AG08395 (cell line): ENCODE measurements around the gene THSD7B.

ENCODE experiments used
- DNase-seq: peaks from one replicate; pipeline ENCODE4 v3.0.0; 2012; ENCODE audit warnings: mixed read lengths, low spot score

THSD7B gene

DNA sequence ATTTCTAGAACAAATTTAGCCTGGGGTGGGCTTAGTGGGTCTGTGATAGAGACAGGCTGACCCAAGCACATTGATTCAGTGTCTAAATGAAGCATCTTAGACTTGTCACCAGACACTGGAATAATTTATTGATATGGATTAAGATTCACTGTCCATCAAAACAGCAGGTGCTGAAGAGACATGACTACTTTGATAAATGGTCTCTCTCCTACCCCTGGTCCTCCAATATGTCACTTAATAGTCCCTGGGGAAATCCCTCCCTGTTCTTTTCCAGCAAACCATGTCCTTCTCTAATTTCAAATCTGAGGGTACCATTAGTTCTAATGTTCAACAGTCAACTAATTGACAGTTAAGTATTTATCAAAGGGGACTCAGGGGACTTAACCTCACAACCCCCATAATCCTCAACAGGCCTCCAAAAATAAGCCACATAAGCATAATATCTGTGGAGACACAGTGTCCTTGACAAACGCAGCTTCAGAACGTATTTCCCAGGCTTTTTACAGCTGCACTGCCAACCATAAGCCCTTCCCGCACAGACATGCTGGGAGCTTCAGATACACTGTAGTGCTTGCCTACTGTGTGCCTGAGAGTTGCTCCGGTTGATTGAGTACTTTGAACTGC, 391.0 kb downstream of the THSD7B start:
- DNase-seq: no peak

- DNase-seq: no peak
Observed at GRCh38 chr2:137157851-137158250, 392.5 kb downstream of the THSD7B start.

- no peak for DNase-seq
Observed at GRCh38 chr2:137161250-137161649, 395.9 kb downstream of the THSD7B start.

GRCh38 chr2:137165968-137166367, 400.6 kb downstream of the THSD7B start:
- DNase-seq: no peak

DNA sequence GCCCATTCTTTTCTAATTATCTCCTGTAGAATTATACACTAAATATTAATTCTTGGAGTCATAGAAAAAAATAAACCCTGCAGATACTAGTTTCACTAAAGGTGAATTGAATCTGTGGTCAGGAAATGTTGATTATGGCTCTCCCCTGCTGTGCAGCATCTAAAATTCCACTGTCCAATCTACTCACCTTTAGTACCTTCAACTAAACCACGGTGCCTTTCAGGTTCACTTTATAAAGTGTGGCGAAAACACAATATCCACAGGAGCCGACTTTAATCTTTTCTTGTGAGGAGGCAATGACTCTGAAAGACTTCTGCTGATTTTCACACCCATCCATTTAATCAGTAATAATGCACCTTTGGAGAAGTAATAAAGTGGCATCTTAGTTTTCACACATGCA, 402.3 kb downstream of the THSD7B start:
- DNase-seq: no peak

- DNase-seq: no peak
Observed at GRCh38 chr2:137168552-137168951, 403.2 kb downstream of the THSD7B start.

DNA sequence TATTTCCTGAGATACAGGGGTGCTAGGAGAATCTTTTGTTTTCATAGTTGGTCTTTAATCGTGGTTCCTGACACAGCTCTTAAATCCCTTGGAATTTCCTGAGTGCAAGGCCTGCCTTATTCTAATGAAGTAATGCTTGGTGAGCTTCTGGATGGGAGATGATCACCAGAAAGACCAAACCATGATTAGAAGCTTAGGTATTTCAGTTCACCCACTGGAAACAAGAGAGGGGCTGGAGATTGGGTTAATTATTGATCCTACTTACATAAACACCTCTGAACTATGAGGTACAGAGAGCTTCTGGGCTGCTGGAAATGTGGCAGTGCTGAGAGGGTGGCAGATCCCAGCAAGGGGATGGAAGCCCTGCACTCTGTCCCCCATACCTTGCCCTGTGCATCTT, 406.8 kb downstream of the THSD7B start:
- no peak for DNase-seq

DNA sequence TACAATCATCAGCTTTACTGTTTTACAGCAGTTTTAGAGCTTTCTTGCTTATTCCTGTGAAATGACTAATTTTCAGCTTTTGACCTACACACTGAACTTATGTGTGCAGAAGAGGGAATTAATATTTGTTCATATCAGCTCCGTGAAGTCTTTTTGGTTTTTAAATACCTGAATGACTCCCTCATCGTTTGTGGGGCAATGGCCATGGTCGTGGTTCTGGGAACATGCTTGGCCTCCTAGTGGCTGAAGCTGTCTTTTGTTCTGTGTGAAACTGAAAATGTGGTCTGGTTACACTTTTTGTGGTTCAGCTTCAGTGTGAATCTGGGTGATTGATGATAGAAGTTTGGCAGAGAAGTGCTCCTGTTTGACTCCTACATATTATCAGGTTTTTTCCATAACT, 408.1 kb downstream of the THSD7B start:
- no peak for DNase-seq

DNA sequence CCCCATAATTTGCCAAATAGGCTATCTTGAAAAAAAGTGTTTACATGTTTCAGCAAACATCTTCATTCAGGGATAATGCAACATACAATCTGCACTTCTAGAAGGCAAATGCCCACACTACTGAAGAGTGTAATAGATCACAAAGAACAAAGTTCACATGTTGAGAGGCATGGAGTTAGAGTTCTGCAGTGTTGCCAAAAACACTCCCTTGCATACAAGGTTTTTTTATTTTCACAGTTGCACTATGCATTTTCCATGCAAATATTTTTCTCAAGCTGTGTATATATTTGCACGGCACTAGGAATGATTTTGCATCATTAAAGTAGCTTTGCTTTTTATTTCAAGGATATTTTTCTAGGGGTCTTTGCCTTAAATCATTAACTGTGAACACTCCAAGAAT, 409.9 kb downstream of the THSD7B start:
- DNase-seq: no peak

GRCh38 chr2:137178951-137179377, 413.6 kb downstream of the THSD7B start:
- no peak for DNase-seq

- no peak for DNase-seq
Observed at GRCh38 chr2:137179542-137179941, 414.2 kb downstream of the THSD7B start.

GRCh38 chr2:137180012-137180411, 414.7 kb downstream of the THSD7B start:
- DNase-seq: no peak

- no peak for DNase-seq
Observed at GRCh38 chr2:137181370-137181769, 416.0 kb downstream of the THSD7B start.

GRCh38 chr2:137182071-137182470, 416.7 kb downstream of the THSD7B start:
- DNase-seq: no peak

- no peak for DNase-seq
Observed at GRCh38 chr2:137183206-137183898, 418.0 kb downstream of the THSD7B start.

DNA sequence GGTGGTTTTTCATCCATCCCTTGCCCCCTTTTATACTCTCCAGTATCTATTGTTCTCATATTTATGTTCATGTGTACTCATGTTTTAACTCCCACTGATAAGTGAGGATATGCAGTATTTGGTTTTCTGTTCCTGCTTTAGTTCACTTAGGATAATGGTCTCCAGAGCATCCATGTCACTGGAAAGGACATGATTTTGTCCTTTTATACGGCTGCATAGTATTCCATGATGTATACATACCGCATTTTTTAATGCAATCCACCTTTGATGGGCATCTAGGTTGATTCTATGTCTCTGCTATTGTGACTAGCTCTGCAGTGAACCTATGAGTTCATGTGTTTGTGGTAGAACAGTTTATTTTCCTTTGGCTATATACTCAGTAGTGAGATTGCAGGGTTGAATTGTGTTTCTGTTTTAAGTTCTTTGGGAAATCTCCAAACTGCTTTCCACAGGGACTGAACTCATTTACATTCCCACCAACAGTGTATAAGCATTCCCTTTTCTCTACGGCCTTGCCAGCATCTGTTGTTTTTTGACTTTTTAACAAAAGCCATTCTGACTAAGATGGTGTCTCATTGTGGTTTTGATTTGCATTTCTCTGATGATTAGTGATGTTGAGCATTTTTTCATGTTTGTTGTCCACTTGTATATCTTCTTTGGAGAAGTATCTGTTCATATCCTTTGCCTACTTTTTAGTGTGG, 420.2 kb downstream of the THSD7B start:
- no peak for DNase-seq

DNA sequence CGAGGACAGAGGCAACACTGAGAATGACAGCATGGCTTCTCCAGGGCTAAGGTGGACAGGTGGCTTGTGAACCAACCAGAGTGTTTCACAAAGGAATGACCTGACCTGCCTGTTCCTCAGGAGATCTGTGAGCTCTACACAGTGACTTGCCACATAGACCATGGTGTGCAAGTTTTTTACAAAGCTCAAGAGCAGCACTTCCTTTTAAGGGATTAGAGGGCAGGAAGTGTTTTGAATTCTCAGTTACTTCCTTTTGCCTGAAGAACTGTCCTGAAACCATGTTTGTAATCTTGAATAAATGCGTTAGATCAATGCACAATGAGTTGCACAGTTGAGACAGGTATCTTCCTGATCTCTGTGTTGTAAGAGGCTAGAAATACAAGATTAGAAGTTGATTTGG, 421.9 kb downstream of the THSD7B start:
- DNase-seq: no peak

- no peak for DNase-seq
Observed at GRCh38 chr2:137190411-137191195, 425.3 kb downstream of the THSD7B start.

DNA sequence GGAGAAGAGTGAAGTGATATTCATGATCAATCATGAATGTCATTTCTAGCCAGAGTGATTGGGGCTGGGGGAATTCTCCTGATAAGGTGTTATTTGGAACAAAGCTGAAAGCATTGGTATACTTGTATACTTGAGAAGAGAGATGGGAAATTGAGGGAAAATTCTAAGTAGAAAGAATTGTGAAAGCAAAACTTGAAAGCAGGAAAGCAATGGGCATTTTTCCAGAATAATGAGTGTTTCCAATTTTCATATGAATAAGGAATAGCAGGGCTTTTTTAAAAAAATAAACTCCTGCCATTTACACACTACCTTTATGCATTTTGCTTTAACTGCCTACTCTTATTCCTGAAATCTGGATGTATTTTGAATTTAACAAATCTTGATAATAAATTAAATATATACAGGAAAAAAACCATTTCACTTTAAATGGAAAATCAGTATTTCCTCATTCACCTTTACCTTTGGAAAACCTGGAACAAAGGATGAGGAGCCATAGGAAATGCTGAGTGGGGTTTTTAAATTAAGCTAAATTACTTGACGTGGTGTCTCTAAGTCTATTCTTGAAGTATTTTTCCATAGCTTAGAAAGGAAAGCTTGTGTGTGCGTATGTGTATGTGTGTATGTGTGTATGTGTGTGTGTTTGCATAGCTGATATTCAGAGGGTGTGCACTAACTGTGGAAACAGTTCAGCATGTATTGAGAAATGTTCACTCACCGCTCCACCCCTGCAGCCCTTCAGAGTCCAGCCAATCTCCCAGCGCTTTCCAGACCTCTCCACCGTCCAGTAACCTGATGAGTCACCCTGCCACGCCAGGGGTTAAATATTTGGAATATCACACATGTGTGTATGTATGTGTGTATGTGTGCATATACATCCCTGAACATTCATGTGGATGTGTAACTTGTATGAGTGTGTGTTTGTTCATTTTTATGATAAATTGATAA, 427.3 kb downstream of the THSD7B start:
- DNase-seq: no peak

DNA sequence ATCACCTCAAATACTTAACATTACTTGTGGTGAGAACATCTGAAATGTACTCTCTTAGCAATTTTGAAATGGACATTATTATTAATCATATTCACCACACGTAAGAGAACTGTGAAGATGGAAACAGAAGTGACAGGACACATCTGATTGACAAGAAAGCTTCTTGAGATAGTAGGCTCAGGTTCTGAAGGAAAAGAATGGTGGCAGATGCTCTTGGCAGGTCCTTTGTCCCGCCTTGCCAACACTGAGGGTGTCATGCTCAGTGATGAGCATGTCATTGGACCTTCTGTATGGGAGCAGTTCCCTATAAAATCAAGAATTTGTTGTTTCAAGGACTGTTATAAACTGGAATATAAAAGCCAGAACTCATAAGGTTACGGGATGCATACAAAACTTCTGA, 428.1 kb downstream of the THSD7B start:
- DNase-seq: no peak

DNA sequence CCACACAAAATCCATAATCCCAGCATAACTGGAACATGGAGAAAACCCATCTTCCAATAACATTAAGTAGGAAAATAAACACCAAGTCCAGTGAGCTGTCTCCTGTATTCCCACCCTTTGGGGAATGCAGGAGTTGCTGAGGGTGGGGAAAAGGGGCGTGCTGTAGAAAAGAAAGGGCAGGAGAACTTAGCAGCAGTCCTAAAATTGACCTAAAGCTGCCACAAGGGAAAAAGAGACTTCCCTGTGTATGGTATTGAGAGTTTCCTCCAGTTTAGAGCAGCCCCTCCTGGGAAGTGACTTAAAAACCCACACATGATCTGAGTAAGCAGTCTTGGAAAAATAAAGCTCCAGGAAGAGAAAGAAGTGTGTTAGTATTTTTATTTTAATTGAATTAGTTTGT, 428.8 kb downstream of the THSD7B start:
- no peak for DNase-seq
